NCI-H1105 treated with DMSO at 0.1 percent for 48 hours (cell line): ENCODE measurements around the gene SRF.

Source experiments
- DNase-seq: peaks from one replicate; lab custom pipeline; 2025; lab: John Stamatoyannopoulos, UW

The SRF gene

DNA sequence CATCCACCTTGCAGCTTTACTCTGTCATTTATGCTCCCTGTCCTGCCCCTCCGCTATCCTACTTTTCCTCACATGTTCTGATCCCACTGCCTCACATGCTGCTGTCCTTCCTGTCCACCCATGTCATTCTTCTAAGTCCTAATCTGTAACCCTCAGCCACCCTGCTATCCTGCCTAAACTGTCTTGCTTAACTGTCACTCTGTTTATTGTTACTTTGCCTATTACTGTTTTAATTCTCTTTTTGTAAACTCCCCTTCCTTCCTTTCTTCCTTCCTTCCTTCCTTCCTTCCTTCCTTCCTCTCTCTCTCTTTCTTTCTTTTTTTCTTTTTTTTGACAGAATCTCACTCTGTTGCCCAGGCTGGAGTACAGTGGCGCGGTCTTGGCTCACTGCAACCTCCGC lies 12.4 kb downstream of the SRF start:
- DNase-seq: no peak

DNA sequence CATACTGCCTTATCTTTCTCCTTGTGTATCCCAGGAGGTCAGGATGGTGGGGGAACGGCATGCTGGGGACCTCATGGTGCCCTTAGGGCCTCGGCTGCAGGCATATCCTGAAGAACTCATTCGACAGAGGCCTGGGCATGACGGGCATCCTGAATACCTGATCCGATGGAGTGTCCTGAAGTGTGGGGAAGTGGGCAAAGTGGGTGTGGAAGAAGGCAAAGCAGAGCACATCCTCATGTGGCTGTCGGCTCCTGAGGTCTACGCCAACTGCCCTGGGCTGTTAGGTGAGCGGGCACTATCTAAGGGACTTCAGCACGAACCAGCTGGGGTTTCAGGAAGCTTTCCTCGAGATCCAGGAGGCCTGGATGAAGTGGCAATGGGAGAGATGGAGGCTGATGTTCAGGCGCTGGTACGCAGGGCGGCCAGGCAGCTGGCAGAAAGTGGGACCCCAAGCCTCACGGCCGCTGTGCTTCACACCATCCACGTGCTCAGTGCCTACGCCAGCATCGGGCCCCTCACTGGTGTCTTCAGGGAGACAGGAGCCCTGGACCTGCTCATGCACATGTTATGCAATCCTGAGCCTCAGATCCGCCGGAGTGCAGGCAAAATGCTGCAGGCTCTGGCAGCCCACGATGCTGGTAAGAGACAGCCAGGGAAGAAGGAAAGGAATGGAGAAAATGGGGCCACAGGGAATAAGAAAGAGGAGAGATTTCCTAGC lies 13.4 kb downstream of the SRF start:
- DNase-seq: no peak

DNA sequence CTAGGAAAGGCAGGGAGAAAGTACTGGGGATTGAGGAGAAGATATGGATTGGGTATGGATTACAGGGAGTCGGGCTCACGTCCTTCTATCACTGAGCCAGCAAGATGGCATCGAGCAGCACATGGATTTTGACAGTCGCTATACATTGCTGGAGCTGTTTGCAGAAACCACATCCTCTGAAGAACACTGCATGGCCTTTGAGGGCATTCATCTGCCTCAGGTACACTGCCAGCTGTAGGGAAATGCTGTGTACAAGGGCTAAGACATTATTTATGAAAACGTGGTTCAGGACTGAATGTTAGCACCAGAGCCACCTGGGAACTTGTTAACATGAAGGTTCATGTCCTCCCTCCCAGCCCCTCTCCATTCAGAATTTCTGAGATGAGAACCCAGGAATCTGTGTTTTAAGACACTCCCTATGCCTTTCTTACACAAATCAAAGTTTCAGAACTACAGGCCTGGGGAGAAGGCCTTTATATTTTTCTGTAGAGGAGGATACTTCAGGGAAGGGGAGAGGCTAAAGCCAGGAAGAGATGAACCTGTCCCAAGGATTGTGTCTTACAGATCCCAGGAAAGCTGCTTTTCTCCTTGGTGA lies 14.4 kb downstream of the SRF start:
- DNase-seq: no peak

DNA sequence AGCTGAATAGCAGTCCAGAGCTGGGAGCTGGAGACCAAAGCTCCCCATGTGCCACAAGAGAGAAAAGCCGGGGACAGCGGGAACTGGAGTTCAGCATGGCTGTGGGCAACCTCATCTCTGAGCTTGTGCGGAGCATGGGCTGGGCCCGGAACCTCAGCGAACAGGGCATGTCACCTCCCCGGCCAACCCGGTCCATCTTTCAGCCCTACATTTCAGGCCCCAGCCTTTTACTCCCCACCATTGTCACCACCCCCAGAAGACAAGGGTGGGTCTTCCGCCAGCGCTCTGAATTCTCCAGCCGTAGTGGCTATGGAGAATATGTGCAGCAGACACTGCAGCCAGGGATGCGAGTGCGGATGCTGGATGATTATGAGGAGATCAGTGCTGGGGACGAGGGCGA lies 14.9 kb downstream of the SRF start:
- DNase-seq: no peak

DNA sequence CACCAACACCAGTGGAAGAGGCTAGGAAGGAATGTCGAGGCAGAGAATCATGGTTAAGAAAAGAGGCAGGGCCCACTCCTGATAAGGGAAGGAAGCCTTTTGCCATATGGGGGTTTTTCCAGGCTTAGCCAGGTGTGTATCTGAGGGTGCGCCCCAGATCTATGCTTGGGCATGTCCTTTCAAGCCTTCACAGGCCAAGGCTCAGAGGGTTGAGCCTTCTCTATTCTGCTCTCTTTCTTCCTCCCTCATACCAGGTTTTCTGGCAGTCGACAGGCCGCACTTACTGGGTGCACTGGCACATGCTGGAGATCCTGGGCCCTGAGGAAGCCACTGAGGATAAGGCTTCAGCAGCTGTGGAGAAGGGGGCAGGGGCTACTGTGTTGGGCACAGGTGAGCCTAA lies 15.6 kb downstream of the SRF start:
- no peak for DNase-seq

DNA sequence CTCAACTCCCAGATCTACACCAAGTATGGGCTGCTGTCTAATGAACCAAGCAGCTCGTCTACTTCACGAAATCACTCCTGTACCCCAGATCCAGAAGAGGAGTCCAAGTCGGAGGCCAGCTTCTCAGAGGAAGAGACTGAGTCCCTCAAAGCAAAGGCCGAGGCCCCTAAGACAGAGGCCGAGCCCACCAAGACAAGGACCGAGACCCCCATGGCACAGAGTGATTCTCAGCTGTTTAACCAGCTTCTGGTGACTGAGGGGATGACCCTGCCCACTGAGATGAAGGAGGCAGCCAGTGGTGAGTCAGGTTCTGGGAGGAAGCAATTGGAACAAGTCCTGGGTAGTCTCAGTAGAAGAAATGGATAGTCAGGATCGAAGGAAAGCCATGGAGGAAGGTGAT lies 16.8 kb downstream of the SRF start:
- no peak for DNase-seq

DNA sequence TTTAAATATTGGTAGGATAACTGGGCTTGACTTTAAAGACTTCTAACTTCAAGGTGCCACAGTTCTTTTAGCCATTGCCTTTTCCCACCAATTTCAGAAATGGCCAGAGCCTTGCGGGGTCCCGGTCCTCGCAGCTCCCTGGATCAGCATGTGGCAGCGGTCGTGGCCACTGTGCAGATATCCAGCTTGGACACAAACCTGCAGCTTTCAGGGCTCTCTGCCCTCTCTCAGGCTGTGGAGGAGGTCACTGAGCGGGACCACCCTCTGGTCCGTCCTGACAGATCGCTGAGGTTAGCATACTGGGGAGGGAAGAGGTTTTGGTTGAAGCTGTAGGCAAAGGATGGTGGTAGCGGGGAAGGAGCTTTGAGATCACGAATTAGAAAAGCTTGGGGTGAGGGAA lies 17.4 kb downstream of the SRF start:
- DNase-seq: no peak

DNA sequence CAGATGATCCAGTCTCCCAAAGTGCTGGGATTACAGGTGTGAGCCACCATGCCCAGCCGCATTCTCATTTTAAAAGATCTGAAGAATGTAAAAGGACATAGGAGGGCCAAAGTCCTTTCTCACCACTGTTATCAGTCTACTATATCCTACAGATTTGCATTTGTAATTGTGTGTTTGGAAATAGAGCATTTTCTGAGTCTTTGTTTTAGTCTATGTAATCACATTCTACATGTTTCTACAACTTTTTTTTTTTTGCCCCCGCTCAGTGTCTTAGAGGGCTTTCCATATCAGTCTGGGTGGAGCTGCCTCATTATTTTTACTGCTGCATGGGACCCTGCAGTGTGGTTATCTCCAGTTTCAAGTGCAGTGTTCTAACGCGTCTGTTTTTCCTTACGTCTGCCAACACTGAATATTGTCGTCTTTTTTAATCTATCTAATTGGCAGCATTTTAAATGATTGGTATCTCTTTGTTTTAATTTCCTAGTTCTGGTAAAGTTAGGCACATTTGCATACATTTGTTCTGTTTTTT lies 18.8 kb downstream of the SRF start:
- no peak for DNase-seq

DNA sequence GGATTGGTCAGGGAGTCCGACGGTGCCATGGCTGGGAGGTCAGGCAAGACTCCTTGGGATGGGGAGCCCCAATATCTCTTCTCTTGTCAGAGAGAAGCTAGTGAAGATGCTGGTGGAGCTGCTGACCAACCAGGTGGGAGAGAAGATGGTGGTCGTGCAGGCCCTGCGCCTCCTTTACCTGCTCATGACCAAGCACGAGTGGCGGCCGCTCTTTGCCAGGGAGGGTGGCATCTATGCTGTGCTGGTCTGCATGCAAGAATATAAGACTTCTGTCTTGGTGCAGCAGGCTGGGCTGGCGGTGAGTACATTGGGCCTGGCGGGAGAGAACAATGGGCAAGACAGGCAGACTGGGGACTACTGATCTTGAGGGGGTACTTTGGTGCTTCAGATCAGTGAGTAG lies 21.8 kb downstream of the SRF start:
- no peak for DNase-seq

DNA sequence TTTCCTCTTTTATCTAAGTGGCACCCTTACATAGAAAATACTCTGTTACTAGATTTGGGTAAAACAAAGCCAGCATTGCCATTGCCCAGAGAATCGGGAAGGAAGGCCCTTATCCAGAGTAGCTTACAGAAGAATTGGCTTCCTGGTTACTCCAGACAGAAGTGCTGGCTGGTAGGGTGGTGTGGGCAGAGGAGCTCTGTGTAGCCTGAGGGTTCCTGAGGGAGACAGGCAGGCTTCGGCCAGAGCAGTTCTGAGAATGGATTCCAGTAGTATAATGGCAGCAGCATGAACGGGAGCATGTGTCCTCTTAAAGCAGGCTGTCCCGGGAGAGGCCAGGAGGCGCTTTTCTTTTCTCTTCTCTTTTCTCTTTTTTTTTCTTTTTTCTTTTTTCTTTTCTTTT lies 22.9 kb downstream of the SRF start:
- DNase-seq: no peak

DNA sequence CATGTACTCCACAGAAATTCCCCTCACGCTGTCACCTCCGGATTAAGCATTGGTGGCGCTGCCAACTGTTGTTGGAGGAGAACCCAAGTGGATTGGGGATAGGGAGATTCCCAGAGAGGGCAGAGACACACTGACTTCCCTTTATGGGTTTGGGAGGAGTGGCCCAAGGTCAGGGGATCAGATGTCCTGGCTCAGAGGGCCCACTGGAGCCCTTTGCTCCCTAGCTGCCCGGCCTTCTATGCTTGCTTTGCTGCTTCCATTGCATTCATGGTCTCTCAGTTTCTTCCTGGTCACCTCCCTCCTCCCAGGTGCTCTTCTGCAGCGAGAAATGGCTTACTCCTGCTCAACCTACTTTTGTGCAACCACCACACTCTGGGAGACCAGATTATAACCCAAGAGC lies 25.3 kb downstream of the SRF start:
- DNase-seq: no peak

DNA sequence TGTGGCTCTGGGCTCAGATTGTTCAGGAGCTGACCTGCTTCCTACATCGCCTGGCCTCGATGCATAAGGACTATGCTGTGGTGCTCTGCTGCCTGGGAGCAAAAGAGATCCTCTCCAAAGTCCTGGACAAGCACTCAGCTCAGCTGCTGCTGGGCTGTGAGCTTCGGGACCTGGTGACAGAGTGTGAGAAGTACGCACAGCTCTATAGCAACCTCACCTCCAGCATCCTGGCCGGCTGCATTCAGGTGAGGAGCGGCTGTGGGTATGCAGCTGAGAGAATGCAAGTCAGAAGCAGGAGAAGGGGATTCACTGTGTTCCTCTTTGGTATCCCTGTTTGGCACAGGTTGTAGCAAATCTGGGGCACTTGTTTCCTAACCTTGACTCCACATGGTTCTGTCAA lies 28.8 kb downstream of the SRF start:
- DNase-seq: no peak

DNA sequence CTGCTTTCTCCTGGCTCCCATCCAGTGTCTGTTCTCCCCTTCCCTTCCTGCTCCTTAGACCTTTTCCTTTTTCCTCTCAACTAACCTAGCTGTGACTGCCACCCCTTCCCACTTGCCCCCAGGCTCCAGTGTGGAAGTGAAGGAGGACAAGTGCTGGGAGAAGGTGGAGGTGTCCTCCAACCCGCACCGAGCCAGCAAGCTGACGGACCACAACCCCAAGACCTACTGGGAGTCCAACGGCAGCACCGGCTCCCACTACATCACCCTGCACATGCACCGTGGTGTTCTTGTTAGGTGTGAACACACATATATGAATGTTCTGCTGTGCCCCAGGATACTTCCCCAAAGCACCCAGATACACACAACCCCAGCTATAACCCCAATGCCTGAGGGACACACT lies 29.5 kb downstream of the SRF start:
- DNase-seq: no peak

DNA sequence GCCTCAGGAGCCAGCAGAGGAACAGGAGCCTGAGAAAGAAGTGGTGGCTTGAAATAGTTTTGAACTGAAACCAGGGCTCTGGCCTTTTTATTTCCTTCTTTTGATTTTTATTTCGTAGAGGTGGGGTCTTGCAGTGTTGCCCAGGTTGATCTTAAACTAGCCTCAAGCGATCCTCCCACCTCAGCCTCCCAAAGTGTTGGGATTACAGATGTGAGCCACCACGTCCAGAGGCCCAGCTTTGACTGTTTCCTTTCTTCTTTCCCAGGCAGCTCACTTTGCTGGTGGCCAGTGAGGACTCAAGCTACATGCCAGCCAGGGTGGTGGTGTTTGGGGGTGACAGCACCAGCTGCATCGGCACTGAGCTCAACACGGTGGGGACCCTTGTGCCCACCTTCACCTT lies 31.4 kb downstream of the SRF start:
- DNase-seq: no peak

DNA sequence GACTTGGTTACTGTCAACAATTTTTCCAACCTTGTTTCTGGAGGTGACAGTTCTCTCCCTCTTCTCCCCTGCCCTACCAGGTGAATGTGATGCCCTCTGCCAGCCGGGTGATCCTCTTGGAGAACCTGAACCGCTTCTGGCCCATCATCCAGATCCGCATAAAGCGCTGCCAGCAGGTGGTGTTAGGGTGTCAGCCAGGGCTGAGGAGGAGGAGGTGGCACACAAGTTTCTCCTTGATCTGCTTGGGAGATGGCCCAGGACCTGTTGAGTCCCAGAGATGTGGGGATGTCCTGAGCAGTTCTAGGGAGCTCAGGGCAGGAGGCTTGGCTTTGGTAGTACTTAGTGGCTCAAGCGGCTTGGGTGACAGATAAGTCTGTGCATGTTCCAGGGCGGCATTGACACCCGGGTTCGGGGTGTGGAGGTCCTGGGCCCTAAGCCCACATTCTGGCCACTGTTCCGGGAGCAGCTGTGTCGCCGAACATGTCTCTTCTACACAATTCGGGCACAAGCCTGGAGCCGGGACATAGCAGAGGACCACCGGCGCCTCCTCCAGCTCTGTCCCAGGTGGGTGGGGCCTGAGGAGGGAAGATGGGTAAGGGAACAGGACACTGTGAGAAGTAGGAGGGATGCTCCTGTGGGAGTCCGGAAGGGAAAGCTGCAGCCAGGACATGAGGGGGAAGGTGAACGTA lies 32.1 kb downstream of the SRF start:
- DNase-seq: no peak

DNA sequence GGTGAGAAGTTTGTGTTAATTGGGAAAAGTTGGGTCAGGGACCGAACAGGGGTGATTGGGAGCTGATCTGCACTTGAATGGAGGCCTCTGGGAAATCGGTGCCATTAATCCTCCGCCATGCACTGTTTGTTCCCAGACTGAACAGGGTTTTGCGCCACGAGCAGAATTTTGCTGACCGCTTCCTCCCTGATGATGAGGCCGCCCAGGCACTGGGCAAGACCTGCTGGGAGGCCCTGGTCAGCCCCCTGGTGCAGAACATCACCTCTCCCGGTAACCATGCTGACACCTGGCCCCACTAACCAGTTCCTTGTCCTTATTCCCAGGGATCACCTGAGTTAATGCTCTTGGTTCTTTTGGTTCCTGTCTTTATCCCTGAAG lies 32.6 kb downstream of the SRF start:
- DNase-seq: no peak

DNA sequence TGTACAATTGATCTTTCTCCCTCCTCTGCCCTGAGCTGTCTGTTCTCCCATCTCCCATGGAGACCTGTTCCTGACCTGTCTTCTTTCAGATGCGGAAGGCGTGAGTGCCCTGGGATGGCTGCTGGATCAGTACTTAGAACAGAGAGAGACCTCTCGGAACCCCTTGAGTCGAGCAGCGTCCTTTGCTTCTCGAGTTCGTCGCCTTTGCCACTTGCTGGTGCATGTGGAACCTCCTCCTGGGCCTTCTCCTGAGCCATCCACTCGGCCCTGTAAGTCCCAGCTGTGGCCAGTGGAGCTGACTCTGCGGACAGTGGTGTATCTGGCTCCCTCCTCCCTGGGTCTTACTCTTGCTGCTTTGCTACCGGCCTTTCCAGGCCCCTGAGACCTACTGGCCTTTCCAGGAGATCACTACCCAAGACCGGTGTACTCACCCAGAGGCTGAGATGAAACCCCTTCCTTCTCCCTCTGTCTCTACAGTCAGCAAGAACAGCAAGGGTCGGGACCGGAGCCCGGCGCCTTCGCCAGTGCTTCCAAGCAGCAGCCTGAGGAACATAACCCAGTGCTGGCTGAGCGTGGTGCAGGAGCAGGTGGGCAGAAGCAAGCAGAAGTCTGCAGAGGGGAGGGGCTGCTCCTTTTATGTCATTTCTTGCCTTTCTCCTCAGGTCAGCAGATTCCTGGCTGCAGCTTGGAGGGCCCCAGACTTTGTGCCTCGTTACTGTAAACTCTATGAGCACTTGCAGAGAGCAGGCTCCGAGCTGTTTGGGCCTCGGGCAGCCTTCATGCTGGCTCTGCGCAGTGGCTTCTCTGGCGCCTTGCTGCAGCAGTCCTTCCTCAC lies 33.4 kb downstream of the SRF start:
- DNase-seq: no peak

DNA sequence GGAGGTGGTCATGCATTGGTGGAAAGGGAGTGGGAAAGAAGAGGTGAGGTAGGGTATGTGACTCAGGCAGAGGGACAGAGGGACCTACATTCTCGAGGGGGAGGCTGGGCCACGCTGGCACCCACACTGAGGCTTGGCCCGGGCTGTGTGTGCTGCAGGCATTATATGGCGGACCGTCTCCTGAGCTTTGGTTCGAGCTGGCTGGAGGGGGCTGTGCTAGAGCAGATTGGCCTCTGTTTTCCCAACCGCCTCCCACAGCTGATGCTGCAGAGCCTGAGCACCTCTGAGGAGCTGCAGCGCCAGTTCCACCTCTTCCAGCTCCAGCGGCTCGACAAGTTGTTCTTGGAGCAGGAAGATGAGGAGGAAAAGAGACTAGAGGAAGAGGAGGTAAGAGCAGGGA lies 34.8 kb downstream of the SRF start:
- no peak for DNase-seq

DNA sequence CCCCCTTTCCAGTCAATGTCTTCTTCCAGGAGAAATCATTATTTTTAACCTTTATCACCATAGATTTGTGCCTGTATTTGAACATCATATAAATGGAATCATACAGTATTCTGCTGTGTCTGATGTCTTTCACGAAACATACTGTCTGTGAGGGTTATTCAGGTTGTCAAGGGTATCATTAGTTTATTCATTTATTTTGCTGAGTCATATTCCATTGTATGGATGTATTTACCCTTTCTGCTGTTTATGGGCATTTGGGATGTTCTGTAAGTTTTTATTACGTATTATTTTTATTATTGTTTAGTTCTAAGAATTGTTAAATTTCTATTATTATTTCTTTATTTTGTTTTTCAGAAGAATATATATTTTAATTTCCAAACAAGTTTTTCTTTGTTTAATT lies 36.2 kb downstream of the SRF start:
- DNase-seq: no peak

DNA sequence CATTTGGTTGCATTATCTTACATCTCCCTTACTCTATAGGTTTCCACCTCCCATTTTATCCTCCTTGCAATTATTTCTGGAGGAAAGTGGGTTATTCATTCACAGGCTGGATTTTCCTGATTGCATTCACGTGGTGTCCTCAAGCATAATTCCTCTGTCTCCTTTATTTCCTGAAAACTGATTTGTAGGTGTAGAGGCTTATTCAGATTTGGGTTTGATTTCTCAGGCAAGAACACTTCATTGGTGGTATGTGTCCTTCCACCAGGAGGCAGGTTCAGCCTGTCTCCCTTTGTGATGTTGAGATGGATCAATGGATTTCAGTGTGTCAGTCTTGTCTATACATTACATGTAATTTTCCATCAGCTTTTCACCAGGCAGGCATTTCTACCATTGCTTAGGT lies 40.9 kb downstream of the SRF start:
- DNase-seq: no peak

DNA sequence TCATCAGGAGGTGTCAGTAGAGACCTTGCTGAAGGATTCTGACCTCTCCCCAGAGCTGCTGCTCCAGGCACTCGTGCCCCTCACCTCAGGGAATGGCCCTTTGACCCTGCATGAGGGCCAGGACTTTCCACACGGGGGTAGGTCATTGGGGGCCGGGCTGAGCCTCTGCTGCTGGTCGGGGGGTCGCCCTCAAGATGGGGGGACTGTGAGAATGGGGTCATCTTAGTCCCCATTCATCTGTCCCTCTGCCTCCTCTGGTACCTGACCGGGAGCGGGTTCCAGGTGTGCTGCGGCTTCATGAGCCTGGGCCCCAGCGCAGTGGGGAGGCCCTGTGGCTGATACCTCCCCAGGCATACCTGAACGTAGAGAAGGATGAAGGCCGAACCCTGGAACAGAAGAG lies 42.4 kb downstream of the SRF start:
- DNase-seq: no peak

DNA sequence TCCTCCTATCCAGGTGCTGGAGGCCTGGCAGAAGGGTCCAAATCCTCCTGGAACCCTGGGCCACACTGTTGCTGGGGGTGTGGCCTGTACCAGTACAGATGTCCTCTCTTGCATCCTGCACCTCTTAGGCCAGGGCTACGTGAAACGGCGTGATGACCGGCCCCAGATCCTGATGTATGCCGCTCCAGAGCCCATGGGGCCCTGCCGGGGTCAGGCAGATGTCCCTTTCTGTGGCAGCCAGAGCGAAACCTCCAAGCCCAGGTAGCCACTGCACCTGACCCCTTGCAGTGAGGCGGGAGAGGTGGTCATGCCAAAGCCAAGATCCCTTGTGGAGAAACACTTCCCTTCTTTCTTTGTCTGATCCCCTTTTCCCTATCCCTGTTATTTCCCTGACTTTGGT lies 44.0 kb downstream of the SRF start:
- no peak for DNase-seq

DNA sequence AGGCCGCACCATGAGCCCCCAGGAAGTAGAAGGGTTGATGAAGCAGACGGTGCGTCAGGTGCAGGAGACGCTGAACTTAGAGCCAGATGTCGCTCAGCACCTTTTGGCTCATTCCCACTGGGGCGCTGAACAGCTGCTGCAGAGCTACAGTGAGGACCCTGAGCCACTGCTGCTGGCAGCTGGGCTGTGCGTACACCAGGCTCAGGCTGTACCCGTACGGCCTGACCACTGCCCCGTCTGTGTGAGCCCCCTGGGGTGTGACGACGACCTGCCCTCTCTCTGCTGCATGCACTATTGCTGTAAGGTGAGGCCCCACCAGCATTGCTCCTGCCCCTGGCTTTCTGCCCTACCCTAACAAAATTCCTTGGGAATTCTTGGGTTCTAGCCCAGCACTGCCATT lies 45.1 kb downstream of the SRF start:
- no peak for DNase-seq
